HL-60 (cell line): ENCODE results near the gene RPL36.

Source experiments
- POLR2AphosphoS5 ChIP-seq: IDR thresholded peaks from 2 replicates; pipeline ENCODE4 v1.6.1; 2012; ENCODE audit warnings: low read depth
- TF ChIP-seq, protein P1 (sequence below): IDR thresholded peaks from one replicate; pipeline ENCODE4 v1.5.1; 2011; ENCODE audit warnings: low read length, control low read depth, inconsistent platforms; ENCODE audit not compliant: insufficient read depth

DNA sequence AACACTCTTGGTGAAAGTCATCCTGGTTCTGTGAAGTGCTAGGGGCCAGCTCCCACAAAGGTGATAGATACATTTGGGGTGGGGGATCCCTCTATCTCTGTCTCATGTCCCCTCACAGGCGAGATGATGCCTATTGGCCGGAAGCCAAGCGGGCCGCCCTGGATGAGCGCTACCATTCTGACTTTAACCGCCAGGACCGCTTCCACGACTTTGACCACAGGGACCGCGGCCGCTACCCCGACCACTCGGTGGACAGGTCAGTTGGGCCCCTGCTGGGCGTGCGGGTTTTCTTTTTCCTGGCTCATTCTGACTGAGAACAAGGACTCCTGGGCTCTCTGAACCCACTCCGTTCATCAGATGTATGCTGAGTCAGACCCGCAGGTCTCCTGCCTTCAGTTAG lies 26.2 kb upstream of the RPL36 start:
- TF ChIP-seq, protein P1, sequence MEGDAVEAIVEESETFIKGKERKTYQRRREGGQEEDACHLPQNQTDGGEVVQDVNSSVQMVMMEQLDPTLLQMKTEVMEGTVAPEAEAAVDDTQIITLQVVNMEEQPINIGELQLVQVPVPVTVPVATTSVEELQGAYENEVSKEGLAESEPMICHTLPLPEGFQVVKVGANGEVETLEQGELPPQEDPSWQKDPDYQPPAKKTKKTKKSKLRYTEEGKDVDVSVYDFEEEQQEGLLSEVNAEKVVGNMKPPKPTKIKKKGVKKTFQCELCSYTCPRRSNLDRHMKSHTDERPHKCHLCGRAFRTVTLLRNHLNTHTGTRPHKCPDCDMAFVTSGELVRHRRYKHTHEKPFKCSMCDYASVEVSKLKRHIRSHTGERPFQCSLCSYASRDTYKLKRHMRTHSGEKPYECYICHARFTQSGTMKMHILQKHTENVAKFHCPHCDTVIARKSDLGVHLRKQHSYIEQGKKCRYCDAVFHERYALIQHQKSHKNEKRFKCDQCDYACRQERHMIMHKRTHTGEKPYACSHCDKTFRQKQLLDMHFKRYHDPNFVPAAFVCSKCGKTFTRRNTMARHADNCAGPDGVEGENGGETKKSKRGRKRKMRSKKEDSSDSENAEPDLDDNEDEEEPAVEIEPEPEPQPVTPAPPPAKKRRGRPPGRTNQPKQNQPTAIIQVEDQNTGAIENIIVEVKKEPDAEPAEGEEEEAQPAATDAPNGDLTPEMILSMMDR, result no peak
- no peak for TF ChIP-seq POLR2AphosphoS5
